CD4-positive, alpha-beta T cell treated with Interleukin-4 for 4 hours (primary cell): ENCODE results near the gene ZNF526.

Experiments
- DNase-seq: peaks from one replicate; pipeline ENCODE4 v3.0.0-alpha.2; 2020

The ZNF526 gene

GRCh38 chr19:42196011-42197001 lies 23.8 kb upstream of the ZNF526 start:
- DNase-seq: no peak

- no peak for DNase-seq
These were observed 22.7 kb upstream of the ZNF526 start for GRCh38 chr19:42197375-42197817.

GRCh38 chr19:42198676-42199439 lies 21.3 kb upstream of the ZNF526 start:
- DNase-seq: peak; percentile 85

GRCh38 chr19:42199440-42200115 lies 20.5 kb upstream of the ZNF526 start:
- peak; percentile 69 for DNase-seq

GRCh38 chr19:42200116-42200715 lies 19.9 kb upstream of the ZNF526 start:
- no peak for DNase-seq

- DNase-seq: peak; percentile 68
These were observed 18.4 kb upstream of the ZNF526 start for GRCh38 chr19:42201489-42202289.

GRCh38 chr19:42202290-42202880 lies 17.7 kb upstream of the ZNF526 start:
- no peak for DNase-seq

GRCh38 chr19:42203700-42204099 lies 16.4 kb upstream of the ZNF526 start:
- DNase-seq: no peak

GRCh38 chr19:42204664-42205063 lies 15.4 kb upstream of the ZNF526 start:
- DNase-seq: no peak

- no peak for DNase-seq
These were observed 13.0 kb upstream of the ZNF526 start for GRCh38 chr19:42206871-42207755.

- DNase-seq: peak; percentile 41
These were observed 12.3 kb upstream of the ZNF526 start for GRCh38 chr19:42207767-42208271.

- DNase-seq: no peak
These were observed 11.5 kb upstream of the ZNF526 start for GRCh38 chr19:42208612-42209011.

GRCh38 chr19:42212886-42213285 lies 7.2 kb upstream of the ZNF526 start:
- DNase-seq: no peak

- no peak for DNase-seq
These were observed 5.2 kb upstream of the ZNF526 start for GRCh38 chr19:42214810-42215485.

GRCh38 chr19:42216653-42217519 lies 3.2 kb upstream of the ZNF526 start:
- DNase-seq: no peak

GRCh38 chr19:42217520-42218437 lies 2.3 kb upstream of the ZNF526 start, which contains the start of gene DEDD2:
Gene DEDD2, minus strand, starts transcription at chr19:42217677. Its CDS starts 670 bp downstream, at chr19:42217007.
- DNase-seq: peak; percentile 99

GRCh38 chr19:42220751-42221097 lies 612 bp downstream of the ZNF526 start:
- DNase-seq: no peak
